ENCODE measurements around the gene PNMT.

The PNMT gene

DNA sequence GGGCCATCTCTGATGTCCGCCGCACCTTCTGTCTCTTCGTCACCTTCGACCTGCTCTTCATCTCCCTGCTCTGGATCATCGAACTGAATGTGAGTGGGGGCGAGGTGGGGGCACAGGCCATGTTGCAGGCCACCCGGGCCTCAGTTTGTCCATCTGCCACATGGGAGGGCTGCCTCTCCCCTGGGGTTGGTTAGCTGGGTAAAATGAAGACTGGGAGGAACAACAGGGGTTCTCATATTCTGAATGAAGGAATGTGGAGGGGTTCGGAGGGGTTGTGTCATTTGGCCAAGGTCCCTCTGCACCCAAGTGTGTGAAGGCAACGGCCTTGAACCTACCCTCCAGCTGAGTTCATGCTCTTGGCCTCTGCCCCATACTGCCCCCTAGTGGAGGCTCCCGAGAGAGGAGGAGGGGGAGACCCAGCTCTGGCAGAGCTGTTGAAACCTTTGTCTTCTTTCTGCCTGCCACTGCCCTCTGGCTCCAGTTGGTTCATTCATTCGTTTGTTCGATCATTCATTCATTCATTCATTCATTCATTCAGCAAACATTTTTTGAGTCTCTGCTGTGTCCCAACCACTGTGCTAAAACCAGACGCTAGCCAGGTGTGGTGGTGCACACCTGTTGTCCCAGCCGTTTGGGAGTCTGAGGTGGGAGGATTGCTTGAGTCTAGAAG, 14.5 kb upstream of the PNMT start:
- Histone ChIP-seq H3K27ac (peak overlapping the region in 1 of 2 donors; percentile 35), H3K4me3 (no peak overlapping the region)
- DNase-seq (ENCODE audit: low spot score), result no peak
- TF ChIP-seq, protein P1, sequence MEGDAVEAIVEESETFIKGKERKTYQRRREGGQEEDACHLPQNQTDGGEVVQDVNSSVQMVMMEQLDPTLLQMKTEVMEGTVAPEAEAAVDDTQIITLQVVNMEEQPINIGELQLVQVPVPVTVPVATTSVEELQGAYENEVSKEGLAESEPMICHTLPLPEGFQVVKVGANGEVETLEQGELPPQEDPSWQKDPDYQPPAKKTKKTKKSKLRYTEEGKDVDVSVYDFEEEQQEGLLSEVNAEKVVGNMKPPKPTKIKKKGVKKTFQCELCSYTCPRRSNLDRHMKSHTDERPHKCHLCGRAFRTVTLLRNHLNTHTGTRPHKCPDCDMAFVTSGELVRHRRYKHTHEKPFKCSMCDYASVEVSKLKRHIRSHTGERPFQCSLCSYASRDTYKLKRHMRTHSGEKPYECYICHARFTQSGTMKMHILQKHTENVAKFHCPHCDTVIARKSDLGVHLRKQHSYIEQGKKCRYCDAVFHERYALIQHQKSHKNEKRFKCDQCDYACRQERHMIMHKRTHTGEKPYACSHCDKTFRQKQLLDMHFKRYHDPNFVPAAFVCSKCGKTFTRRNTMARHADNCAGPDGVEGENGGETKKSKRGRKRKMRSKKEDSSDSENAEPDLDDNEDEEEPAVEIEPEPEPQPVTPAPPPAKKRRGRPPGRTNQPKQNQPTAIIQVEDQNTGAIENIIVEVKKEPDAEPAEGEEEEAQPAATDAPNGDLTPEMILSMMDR (IDR thresholded peaks at IDR 0.05), result peak; percentile 64

DNA sequence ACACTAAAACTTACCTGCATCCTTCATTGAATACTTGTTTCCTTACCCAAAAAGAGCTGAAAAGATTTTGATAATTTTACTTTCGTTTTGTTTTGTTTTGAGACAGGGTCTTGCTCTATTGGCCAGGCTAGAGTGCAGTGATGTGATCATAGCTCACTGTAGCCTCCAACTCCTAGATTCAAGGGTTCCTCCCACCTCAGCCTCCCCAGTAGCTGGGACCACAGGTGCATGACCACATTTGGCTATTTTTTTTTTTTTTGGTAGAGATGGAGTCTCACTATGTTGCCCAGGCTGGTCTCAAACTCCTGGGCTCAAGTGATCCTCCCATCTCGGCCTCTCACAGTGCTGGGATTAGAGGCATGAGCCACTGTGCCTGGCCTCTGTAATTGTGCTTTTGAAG, 13.1 kb upstream of the PNMT start:
- DNase-seq (ENCODE audit: low spot score), result no peak
- Histone ChIP-seq H3K4me3 (no peak overlapping the region), H3K27ac (no peak overlapping the region)
- TF ChIP-seq, protein P1 (IDR thresholded peaks at IDR 0.05), result no peak

DNA sequence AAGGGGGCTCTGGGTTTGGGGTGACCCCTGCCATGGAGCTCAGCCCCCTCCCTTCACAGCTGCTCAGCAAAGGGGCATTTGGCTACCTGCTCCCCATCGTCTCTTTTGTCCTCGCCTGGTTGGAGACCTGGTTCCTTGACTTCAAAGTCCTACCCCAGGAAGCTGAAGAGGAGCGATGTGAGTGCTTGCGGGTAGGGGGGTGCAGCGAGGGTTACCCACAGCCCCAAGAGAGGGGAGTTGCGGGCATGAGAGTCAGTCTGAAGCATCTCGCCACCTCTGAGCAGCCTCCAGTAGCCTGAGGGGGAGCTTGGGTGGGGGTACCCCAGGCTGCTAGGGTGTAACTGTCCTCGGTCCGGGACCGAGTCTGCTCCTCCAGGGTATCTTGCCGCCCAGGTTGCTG, 9.9 kb upstream of the PNMT start:
- no peak for DNase-seq (ENCODE audit: low spot score)
- TF ChIP-seq, protein P1 (IDR thresholded peaks at IDR 0.05), result no peak
- Histone ChIP-seq H3K27ac (no peak overlapping the region), H3K4me3 (no peak overlapping the region)

DNA sequence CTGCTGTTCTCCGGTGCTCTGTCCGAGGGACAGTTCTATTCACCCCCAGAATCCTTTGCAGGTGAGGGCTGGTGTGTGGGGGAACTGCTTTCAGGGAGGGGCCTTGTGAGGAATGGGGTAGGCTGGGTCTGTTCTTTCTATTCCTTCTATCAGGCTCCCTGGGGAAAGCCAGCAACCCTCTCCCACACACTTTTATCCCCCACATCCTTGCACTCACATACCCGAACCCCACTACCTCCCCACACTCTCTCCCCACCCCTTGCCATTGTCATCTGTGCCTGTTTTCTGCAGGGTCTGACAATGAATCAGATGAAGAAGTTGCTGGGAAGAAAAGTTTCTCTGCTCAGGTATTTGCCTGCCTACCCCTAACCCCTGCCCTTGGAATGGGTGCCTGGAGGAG, 9.5 kb upstream of the PNMT start:
- peak overlapping the region in 1 of 2 donors; percentile 43 for H3K27ac ChIP-seq

DNA sequence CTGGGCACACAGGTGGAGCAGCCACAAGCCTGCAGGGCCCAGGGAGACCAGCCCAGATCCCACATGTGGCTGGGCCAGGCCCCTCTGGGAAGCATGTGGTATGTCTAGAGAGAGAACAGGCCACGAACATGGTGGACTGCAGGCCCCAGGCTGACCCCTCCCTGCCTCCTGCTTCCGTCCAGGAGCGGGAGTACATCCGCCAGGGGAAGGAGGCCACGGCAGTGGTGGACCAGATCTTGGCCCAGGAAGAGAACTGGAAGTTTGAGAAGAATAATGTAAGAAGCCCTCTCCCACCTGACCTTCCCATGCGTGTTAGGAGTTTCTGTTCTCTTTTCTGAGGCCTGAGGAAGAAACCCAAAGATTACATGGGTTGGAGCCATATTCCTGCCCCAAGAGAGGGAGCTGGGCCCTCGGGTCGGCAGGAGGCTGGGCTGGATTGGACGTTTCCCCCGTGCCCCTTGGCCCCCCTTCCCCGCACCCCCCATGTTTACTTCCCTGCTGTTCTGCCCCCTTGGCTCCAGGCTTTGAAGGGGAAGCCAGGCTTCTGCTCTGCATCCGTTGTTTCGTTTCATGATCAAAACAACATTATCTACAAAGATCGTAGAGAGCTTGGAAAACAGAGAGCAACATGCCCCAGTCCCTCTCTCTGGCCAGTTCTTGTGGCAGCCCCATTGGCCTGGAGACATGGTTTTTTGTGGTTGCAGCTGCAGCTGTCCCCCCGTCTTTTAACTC, 8.8 kb upstream of the PNMT start:
- H3K27ac ChIP-seq, result peak overlapping the region in 1 of 2 donors; percentile 43
- H3K4me3 ChIP-seq, result no peak overlapping the region
- TF ChIP-seq, protein P1 (IDR thresholded peaks at IDR 0.05), result no peak
- no peak for DNase-seq (ENCODE audit: low spot score)

More for the DNA sequence above, 9.5 kb upstream of the PNMT start:
- DNase-seq (ENCODE audit: low spot score), result no peak
- H3K4me3 ChIP-seq, result no peak overlapping the region
- TF ChIP-seq, protein P1 (IDR thresholded peaks at IDR 0.05), result no peak

DNA sequence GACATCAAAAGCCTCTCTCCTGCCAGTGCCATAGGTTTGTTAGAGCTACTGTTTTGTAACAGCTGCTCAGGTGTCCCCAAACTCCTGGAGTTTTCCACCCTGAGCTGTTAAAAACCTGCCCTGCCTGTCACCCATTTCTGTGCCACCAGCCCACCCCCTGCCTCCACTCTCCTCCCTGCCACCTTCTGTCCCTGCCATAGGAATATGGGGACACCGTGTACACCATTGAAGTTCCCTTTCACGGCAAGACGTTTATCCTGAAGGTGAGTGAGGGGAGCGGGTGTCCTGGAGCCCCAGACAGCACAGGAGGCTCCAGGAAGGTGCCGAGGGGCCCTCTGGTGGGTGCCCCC, 8.3 kb upstream of the PNMT start:
- no peak for DNase-seq (ENCODE audit: low spot score)
- Histone ChIP-seq H3K4me3 (no peak overlapping the region), H3K27ac (peak overlapping the region in 1 of 2 donors; percentile 43)
- TF ChIP-seq, protein P1 (IDR thresholded peaks at IDR 0.05), result no peak

All from coronary artery (tissue), 2 donors.